ENCODE results near the gene BIVM. TPM values are rescaled to one million over a fixed set of nuclear protein-coding genes. Genes with fewer than 3 reads are reported as not detected.
"Not testable (repeated sequence)": the region's sequence is repeated elsewhere in the genome, so short reads cannot be mapped to it uniquely, and the experiment has no call there.

BIVM gene
- total RNA-seq, 1 donor from 2014 or later, result 7.9 TPM

DNA sequence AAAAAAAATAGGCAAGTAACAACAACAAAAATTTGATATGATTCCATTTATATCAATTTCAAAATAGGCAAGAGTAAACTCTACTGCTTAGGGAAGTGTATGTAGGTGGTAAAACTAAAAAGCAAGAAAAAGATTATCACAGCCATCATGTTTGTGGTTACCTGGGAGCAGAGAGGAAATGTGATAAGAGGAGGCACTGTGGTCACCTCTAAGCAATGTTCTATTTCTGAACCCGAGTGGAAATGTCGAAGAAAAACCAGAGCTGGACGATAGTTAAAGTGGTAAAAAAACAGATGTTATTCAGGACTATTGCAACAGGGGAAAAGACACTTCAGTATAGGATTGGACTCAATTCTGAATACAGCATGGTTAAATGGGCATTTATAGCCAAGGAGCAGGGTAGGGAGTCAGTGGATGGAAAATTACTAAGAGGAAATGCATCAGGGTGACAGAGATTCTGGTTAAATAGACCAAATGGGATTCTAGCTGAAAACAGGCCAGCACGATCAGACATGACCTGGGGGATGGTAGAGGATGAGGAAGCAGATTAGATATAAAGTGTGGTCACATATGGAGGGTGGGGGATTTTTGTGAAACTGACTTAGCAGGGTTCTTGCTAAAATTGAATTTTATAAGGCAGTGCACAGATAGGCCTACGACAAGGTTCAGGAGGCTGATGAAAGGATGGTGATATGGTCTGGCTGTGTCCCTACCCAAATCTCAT is 19.3 kb upstream of the BIVM start:
- DNase-seq (ENCODE audit: low read depth), result no peak
- no peaks in the 10 kb centered on the region for H3K27me3 ChIP-seq (ENCODE audit: control insufficient read depth, insufficient read depth, low read length)
- no peaks in the 10 kb centered on the region for H3K36me3 ChIP-seq (ENCODE audit: control insufficient read depth, insufficient read depth, low read length)
- H3K4me3 ChIP-seq (ENCODE audit: low read depth, low read length), result no peak overlapping the region
- no peak for FAIRE-seq
- TF ChIP-seq, protein P1, sequence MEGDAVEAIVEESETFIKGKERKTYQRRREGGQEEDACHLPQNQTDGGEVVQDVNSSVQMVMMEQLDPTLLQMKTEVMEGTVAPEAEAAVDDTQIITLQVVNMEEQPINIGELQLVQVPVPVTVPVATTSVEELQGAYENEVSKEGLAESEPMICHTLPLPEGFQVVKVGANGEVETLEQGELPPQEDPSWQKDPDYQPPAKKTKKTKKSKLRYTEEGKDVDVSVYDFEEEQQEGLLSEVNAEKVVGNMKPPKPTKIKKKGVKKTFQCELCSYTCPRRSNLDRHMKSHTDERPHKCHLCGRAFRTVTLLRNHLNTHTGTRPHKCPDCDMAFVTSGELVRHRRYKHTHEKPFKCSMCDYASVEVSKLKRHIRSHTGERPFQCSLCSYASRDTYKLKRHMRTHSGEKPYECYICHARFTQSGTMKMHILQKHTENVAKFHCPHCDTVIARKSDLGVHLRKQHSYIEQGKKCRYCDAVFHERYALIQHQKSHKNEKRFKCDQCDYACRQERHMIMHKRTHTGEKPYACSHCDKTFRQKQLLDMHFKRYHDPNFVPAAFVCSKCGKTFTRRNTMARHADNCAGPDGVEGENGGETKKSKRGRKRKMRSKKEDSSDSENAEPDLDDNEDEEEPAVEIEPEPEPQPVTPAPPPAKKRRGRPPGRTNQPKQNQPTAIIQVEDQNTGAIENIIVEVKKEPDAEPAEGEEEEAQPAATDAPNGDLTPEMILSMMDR (IDR thresholded peaks at IDR 0.05; ENCODE audit: insufficient read depth, low read length, severe bottlenecking), result no peak

DNA sequence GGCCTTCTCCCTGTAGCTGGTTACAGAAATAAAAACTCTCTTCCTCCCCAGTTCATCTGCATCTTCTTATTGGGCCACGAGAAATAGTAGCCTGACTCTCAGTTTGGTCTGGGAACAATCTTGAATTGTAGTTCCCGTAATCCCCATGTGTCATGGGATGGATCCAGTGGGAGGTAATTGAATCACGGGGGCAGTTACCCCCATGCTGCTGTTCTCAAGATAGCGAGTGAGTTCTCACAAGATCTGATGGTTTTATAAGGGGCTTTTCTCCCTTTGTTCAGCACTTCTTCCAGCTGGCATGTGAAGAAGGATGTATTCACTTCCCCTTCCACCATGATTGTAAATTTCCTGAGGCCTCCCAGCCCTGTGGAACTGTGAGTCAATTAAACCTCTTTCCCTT is 18.3 kb upstream of the BIVM start:
- H3K36me3 ChIP-seq (ENCODE audit: control insufficient read depth, insufficient read depth, low read length); DNase-seq (ENCODE audit: low read depth); H3K4me3 ChIP-seq (ENCODE audit: low read depth, low read length); H3K27me3 ChIP-seq (ENCODE audit: control insufficient read depth, insufficient read depth, low read length); FAIRE-seq: not testable (repeated sequence)

DNA sequence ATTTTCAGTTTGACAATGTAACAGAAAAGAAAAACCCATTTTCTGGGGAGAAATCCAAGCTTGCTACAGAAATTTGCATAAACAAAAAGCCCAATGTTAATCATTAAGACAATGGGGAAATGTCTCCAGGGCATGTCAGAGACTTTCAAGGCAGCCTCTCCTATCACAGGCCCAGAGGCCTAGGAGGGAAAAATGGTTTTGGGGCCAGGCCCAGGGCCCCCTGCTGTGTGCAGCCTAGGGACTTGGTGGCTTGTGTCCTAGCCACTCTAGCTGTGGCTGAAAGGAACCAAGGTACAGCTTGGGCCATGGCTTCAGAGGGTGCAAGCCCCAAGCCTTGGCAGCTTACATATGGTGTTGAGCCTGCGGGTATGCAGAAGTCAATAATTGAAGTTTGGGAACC is 17.3 kb upstream of the BIVM start:
- Histone ChIP-seq H3K27me3 (ENCODE audit: control insufficient read depth, insufficient read depth, low read length) (no peaks in the 10 kb centered on the region), H3K4me3 (ENCODE audit: low read depth, low read length) (no peak overlapping the region), H3K36me3 (ENCODE audit: control insufficient read depth, insufficient read depth, low read length) (no peaks in the 10 kb centered on the region)
- DNase-seq (ENCODE audit: low read depth), result no peak
- TF ChIP-seq, protein P1 (IDR thresholded peaks at IDR 0.05; ENCODE audit: insufficient read depth, low read length, severe bottlenecking), result no peak
- FAIRE-seq, result no peak

DNA sequence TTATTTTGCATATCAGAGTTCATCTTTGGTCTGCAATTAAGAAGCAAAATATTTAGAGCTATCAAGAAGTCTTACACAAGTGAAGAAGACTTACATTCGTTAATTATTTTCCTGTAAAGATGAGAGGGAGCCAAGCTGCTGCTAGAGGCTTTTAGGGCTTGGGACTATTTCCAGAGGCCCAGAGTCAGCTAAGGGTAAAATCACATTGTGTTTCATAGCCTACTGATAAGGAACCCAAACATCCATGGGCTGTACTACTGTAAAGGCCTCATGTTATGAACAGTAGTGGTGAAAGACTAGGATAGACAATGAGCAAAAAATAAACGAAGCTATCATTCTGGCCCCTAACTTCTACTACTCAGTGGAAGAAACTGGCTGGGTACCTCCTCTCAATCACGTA is 14.4 kb upstream of the BIVM start:
- no peak for FAIRE-seq
- peaks cover 1% of the 10 kb centered on the region for H3K36me3 ChIP-seq (ENCODE audit: control insufficient read depth, insufficient read depth, low read length)
- TF ChIP-seq, protein P1 (IDR thresholded peaks at IDR 0.05; ENCODE audit: insufficient read depth, low read length, severe bottlenecking), result no peak
- H3K27me3 ChIP-seq (ENCODE audit: control insufficient read depth, insufficient read depth, low read length), result no peaks in the 10 kb centered on the region
- H3K4me3 ChIP-seq (ENCODE audit: low read depth, low read length), result no peak overlapping the region
- no peak for DNase-seq (ENCODE audit: low read depth)

DNA sequence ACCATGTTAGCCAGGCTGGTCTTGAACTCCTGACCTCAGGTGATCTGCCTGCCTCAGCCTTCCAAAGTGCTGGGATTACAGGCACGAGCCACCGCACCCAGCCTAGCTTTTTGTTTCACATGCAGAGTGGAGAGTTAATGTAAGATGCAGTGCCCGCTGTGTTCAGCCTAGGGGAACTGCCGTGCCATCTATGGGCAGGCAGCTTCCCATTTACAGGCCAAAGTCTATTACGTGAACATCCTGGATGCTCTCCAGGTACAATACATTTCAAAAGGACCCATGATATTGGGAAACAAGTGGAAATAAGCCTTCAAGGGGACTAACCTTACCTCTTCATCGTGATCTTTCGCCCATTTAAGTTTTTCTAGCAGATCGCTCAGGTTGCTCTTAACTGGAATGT is 10.2 kb upstream of the BIVM start:
- Histone ChIP-seq H3K36me3 (ENCODE audit: control insufficient read depth, insufficient read depth, low read length) (peaks cover 1% of the 10 kb centered on the region), H3K27me3 (ENCODE audit: control insufficient read depth, insufficient read depth, low read length) (no peaks in the 10 kb centered on the region), H3K4me3 (ENCODE audit: low read depth, low read length) (no peak overlapping the region)
- TF ChIP-seq, protein P1 (IDR thresholded peaks at IDR 0.05; ENCODE audit: insufficient read depth, low read length, severe bottlenecking), result no peak
- DNase-seq (ENCODE audit: low read depth) (no peak), FAIRE-seq (no peak)

DNA sequence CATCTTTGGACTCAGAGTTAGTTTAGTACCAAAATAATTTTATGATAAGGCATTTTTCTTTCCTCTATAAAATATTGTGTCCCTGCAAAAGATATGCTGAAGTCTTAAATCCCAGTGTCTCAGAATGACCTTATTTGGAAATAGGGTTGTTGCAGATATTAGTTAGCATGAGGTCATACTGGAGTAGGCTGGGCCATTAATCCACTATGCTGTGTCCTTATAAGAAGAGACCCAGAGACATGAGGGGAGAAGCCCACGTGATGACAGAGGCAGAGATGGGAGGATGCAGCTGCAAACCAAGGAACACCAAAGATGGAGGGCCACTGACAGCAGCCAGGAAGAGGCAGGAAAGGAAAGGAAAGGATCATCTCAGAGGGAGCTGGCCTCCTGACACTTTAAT is 6.5 kb upstream of the BIVM start:
- TF ChIP-seq, protein P1 (IDR thresholded peaks at IDR 0.05; ENCODE audit: insufficient read depth, low read length, severe bottlenecking), result no peak
- FAIRE-seq, result no peak
- no peak overlapping the region for H3K4me3 ChIP-seq (ENCODE audit: low read depth, low read length)
- H3K27me3 ChIP-seq (ENCODE audit: control insufficient read depth, insufficient read depth, low read length), result no peaks in the 10 kb centered on the region
- no peak for DNase-seq (ENCODE audit: low read depth)
- H3K36me3 ChIP-seq (ENCODE audit: control insufficient read depth, insufficient read depth, low read length), result peaks cover 1% of the 10 kb centered on the region

Measured in bronchial epithelial cell (primary cell).